HG02588 (cell line): ENCODE data around the gene C22orf15.
A peak's percentile ranks its signal among the peaks of the same experiment; 100 is the strongest.

ENCODE experiments used
- ATAC-seq: cut with Tn5 transposase; IDR thresholded peaks from one replicate; pipeline ENCODE4 v1.9.1; 2021; ENCODE audit warnings: mild to moderate bottlenecking, moderate library complexity; ENCODE audit not compliant: unreplicated experiment

Gene C22orf15

DNA sequence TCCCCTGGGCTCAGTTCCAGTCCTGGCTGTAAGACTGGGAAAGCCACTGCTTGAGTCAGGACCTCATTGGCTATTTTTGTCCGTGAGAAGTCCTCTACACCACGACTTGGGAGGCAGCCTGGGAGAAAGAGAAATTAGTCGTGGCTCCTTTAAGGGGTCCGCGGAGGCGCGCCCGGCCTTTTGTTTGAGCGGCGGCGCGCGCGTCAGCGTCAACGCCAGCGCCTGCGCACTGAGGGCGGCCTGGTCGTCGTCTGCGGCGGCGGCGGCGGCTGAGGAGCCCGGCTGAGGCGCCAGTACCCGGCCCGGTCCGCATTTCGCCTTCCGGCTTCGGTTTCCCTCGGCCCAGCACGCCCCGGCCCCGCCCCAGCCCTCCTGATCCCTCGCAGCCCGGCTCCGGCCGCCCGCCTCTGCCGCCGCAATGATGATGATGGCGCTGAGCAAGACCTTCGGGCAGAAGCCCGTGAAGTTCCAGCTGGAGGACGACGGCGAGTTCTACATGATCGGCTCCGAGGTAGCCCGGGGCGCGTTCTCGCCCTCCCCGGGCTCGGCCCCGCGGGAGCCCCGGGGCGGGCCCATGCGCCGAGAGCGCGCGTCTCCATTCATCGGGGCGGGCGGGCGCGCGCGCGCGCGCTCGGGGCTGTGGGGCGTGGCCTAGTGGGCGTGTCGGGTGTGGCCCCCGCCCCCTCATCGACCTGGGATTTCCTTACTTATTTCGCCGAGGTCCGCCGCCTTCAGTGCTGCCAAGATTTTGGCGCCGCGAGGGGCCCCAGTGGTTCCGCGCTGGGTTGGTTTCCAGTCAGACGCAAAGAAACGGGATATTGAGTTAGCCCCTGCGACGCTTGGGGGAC, 24.2 kb downstream of the C22orf15 start, which contains the start of gene SMARCB1:
Gene SMARCB1, plus strand, starts transcription at position 215 of the 848 bp plus-strand sequence. Its CDS starts 204 bp downstream, at position 419.
- ATAC-seq: peak; percentile 66

DNA sequence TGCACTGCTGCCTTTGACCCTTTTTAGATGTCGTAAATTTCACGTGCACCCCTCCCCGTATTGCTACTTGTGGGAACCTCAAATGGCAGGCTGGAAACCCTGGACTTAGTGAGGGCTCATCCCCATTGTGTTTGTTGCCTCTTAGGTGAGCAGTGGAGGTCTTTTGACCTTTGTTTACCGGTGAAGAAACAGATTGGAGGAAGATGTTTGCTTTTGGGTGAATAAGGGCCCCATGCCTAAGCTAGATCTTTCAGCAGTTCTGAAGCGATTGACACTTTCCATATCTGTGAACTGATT, 24.8 kb downstream of the C22orf15 start:
- peak; percentile 3 for ATAC-seq

DNA sequence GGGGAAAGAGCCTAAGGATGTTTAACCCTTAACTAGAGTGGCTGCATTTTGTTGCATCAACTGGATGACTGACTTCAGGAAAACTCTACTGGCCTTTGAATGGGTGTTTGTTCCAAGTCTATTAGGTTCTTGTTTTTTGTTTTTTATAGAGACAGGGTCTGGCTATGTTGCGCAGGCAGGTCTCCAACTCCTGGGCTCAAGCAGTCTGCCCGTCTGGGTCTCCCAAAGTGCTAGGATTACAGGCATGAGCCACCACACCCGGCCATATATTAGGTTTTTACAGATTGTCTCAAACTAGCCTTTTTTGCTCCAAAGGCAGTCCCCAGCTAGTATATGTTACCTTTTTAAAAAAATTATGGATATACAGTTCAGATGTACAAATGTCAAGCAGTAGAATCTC, 25.1 kb downstream of the C22orf15 start:
- ATAC-seq: no peak

DNA sequence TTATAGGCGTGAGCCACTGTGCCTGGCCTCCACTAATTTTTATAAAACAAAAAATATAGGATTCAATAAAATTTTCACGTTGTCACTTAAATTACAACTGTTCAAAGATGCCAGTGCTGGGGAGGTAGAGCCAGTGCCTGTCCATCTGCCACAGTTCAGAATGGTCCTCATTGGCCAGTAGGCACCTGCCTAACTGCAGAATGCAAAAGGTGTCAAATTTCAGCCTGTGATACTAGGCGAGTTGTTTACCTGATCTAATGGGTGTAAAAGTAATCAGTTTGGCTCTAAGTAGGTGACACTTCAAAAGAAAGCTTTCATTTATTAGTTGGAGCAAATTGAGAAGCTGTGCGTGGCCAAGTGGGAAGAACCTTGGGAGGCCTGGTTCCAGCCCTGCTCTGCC, 26.3 kb downstream of the C22orf15 start:
- ATAC-seq: no peak

DNA sequence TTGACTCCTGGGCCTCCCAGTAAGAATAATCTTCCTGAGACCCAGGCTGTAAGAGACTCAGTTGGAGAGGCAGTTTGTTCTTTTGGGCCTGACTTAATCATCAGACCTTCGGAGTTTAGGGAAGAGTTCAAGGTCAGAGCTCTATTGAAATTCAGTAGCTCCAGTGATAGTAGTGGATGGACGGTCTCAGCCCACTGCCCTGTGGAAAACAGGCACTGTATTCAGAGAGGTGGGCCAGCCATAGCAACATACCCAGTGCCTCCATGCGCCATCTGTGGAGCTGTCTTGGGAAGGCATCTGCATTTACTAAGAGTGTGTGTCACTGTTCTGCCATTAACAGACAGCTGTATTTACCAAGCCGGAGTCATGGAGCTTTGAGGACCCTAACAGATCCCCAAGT, 26.8 kb downstream of the C22orf15 start:
- no peak for ATAC-seq

DNA sequence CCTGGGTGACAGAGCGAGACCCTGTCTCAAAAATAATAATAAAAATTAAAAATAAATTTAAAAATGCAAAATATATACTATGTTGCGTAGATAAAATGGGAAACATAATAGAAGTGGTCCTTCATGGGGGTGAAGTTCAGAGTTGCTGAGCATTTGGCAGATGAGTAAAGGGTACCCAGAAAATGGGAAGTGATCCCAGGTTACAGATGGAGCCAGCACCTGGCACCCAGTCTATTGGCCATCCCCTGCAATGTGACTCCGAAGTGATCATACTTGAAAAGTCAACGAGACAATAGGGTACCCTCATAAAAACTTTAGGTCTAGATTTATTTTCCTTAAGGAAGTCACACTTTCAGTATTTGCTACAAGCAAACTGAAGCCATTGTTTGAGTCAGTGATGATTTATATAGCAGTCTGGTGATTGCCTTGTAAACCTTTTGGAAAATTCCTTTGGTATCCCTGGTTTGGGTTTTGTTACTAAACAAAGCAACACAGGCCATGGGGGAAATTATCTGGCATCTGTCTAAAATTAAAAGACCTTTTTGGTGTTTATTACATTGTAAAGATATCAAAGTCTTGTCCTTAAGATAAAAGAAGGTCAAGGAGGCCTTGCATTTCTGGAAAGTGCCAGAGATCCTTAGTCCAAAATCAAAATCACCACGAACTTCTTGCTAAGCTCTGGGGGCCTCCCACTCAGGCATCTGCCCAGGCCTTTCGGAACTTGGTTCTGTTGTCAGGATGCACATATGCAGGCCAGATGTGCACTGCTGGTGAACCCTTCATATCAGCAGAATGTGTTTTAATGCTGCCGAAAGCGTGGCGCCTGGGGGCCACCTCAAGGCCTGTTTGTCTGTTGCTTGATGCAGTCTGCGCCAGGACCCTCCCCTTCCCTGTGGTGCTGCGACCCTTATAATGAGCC, 28.3 kb downstream of the C22orf15 start:
- ATAC-seq: no peak

DNA sequence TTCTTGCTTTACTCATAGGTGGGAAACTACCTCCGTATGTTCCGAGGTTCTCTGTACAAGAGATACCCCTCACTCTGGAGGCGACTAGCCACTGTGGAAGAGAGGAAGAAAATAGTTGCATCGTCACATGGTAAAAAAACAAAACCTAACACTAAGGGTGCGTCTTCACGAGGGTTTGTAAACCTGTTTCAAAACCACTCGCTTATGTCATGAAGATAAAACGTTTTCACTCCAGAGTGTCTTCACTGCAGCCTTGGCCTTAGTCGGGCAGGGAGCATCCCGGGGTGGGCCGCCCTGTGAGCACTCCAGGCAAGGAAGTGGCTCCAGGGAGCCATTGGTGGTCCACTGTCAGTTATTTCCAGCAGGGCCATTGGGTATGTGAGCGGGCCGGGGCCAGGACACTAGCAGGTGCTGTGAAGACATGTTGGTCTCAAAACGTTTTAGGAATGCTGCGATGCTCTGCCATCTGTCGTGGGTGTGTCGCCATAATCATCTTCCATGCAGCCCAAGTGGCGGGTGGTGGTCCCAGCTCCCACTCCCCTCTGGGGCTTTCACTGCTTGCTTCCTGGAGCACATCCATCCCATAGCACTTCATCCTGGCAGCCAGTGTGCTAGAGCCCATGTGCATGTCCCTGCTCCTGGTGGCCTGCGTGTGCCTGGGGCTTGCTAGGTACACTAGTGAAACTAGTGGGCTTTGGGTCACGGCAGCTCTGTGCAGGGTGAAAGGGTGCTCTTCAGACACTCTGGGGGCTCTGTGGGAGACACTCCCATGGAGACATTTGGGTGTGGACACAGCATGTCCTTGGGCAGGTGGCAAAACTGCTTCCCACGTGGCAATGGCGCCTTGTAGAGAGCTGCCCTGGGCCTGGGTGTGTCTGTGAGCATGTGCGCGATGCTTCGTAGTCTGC, 29.2 kb downstream of the C22orf15 start:
- ATAC-seq: no peak

DNA sequence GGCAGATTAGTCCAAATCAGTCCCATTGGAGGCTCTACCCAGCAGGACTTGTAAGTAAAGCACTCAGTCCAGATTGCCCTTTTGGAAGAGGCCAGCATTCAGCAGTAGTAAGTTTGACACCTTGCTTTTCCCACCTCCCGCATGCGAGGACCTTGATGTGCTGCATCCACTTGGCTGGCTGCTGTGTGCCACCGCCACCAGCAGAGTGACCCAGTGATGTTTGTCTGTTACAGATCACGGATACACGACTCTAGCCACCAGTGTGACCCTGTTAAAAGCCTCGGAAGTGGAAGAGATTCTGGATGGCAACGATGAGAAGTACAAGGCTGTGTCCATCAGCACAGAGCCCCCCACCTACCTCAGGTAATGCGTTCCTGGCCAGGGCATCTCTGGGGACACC, 30.5 kb downstream of the C22orf15 start:
- ATAC-seq: no peak

DNA sequence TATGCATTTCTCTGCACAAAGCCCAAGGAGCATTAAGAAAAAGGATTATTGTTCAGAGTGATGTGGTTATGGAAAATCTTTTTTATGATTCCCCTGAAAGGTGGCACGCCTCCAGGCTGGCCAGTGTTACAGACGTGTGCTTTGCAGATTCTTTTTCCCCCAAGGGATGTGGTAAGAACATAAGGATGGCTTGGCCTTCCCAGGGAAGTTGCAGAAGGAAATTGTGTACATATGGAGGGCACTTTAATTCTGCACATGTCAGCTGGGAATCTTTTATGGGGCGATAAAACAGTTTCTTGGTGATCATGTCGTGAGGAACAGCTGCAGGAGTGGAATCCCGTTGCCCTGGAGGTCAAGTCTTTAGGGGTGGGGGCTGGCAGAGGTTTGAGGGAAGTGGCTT, 33.7 kb downstream of the C22orf15 start:
- no peak for ATAC-seq

DNA sequence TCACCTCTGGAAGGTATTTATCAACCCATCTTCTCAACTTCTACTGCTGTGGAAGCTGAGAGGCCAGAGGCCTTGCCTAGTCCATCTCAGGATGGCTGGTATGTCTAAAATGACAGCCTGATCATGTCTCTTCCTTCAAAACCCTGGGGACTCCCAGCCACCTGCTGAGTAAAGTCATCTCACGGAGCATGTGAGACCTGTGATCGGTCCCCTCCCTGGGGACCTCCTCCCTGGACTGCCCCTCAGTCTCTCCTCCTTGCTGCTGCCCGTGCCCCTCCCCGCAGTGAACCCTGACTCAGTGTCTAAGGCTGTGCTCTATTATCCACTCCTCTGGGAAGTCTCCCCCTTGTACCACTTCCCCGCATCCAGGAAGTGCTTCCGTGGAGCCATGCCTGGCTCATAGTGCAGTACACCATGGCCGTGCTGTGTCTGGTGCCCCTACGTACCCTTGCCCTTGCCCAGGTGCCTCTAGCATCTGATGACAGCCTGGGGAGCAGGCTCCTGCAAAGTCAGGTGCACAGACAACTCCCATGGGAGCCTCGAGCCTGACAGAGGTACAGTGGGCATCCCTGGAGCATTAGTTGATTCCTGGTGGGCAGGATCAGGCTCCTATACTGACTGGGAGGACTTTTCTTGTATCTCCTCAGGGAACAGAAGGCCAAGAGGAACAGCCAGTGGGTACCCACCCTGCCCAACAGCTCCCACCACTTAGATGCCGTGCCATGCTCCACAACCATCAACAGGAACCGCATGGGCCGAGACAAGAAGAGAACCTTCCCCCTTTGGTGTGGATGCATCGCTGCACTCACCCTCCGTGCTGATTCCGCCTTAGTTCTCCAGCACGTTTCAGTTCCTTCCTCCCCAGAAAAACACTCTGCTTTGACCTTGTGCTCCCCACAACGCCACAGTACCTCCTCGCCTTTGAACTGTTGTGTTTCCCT, 37.8 kb downstream of the C22orf15 start:
- ATAC-seq: peak; percentile 57

DNA sequence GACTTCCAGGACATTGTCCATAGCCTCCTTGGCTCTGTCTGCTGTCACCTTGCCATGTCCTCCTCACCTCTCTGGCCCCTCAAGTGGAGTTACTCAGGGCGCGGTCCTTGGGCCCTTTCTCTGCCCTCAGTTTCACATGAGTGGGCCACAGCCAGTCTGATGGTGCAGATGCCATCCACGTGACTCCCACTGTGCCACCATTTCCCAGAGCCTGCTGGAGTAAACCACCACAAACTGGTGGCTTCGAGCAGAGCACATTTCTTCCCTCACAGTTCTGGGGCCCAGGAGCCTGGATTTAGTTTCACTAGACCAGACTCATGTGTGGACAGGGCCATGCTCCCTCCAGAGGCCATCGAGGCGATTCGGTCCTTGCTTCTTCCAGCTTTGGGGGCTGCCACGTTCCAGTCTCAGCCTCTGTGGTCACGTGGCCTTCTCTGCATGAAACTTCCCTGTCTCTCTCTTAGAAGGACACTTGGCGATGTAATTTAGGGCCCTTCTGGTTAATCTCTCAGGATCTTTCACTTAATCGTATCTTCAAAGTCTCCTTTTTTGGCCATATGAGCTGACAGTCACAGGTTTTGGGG, 38.5 kb downstream of the C22orf15 start:
- ATAC-seq: peak; percentile 10

DNA sequence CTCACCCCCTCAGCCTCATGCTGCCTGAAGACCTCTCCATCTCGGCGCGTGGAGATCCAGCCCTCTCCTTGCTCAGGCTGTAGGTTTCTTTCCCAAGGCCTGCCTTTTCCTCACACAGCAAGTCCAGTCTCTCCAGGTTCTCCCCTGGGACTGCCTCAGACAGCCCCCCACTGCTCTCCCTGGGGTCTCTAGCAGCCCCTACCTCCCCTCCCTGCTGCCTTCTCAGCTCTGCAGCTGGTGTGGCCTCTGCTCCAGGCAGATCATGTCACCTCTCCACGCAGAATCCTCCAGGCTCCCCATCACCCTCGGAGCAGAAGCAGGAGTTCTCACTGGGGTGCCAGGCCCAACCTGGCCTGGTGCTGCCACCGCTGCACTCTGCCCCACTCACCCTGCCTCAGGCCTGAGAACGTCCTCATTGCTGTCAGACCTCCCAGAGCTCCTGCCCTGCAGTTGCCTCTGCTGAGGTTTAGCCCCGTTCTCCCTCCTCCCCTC, 39.1 kb downstream of the C22orf15 start:
- no peak for ATAC-seq

DNA sequence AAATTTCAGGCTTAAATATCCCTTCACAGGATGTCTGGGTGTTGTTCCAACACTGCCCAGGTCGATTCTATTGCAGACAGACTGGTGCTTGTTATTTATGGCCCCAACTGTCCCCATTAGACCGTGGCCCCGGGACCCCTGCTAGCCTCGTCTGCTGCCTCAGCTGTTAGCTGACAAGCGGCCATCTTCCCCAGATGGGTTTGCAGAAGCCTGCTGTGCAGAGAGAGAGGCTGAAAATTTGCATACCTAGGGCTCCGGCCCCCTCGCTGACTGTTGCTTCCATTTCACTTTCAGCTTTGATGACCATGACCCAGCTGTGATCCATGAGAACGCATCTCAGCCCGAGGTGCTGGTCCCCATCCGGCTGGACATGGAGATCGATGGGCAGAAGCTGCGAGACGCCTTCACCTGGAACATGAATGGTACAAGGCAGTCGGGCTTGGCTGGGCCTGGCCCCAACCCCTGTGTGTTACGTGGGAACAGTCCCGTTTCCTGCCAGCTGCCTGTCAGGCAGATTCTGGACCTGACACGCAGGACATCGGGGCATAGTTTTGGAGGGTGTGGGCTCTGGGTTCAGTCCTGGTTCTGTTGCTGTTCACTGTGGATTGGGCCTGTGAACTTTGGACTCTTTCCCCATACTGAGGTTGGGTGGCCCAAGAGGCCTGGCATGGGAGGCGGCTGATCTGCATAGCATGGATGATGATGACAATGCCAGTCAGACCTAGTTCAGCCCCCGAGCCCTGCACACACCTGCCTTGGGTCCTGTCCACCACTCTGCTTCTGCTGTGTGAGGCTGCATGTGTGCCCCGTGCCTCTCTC, 40.4 kb downstream of the C22orf15 start:
- ATAC-seq: no peak

DNA sequence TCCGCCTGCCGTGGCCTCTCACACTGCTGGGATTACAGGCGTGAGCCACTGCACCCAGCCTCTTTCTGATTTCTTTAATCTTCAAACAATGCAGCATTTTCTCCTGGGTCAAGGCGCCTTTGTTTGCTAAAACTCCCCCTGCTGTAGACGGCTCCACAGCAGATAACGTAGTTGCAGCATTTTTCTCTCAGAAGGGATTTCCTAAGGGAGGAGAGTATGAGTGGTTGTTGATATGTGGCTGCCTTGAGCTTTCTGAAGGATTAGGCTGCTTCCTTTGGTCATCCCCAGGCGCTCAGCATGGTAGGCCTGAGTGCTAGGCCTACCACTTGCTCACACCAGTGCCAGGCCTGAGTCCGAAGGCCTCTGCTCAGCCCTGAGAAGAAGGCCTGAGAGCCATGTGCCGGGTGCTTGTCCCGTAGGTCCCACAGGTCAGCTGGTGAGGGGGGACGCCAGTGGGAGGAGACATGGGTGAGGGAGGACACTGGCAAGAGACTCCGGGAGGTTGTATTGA, 42.0 kb downstream of the C22orf15 start:
- ATAC-seq: no peak

DNA sequence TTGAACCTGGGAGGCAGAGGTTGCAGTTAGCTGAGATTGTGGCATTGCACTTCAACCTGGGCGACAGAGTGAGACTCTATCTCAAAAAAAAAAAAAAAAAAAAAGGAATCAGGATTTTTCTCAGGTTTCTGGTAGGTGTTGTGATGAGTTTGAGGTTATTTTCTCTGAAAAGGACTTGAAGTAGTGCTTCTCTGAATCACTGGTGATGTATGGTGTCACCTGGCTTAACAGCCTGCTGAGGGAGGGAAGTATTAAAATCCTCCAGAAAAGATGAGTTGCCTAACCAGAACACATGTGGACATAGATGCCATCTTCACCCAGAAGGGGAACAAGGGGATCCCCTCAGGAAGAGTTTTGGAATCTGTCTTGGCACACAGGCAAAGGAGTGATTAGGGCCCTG, 44.0 kb downstream of the C22orf15 start:
- no peak for ATAC-seq

DNA sequence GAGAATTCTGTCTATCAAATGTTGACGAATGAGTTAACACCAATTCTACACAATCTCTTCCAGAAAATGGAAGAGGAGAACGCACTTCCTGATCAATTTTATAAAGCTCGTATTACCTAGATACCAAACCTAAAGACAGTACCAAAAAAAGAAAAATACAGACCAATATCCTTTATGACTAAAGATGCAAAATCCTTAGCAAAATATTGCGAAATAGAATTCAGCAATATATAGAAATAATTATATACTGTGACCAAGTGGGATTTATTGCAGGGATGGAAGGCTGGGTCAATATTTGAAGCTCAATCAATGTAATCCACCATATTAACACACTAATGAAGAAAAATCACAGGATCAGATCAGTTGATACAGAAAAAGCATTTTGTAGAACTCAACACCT, 49.6 kb downstream of the C22orf15 start:
- ATAC-seq: no peak
